Progenitor cell of endocrine pancreas (in vitro differentiated cells): Measurements from ENCODE around the gene NOC4L. TPM values are rescaled to one million over a fixed set of nuclear protein-coding genes. Genes with fewer than 3 reads are reported as not detected.

Source experiments
- DNase-seq: peaks from one replicate; pipeline ENCODE4 v3.0.0; 2021; ENCODE audit warnings: low spot score; ENCODE audit not compliant: unreplicated experiment
- H3K27ac Mint-ChIP-seq: 2 replicates; pipeline ENCODE4 v1.8.0; 2021; ENCODE audit warnings: mild to moderate bottlenecking, moderate library complexity, mixed read lengths
- H3K27me3 Mint-ChIP-seq: 2 replicates; pipeline ENCODE4 v1.8.0; 2021; ENCODE audit warnings: mixed read lengths
- H3K36me3 Mint-ChIP-seq: 2 replicates; pipeline ENCODE4 v1.8.0; 2022; ENCODE audit warnings: mixed read lengths; ENCODE audit not compliant: insufficient read depth
- H3K4me1 Mint-ChIP-seq: 2 replicates; pipeline ENCODE4 v1.8.0; 2021; ENCODE audit warnings: low read depth, mixed read lengths
- H3K4me3 Mint-ChIP-seq: 2 replicates; pipeline ENCODE4 v1.8.0; 2021; ENCODE audit warnings: low read depth, mild to moderate bottlenecking, moderate library complexity, mixed read lengths
- H3K9me3 Mint-ChIP-seq: 2 replicates; pipeline ENCODE4 v1.8.0; 2021; ENCODE audit warnings: low read depth, mixed read lengths
- CTCF ChIP-seq: fragments of 200-600 bp; sonication (generic); IDR thresholded peaks from one replicate; pipeline ENCODE4 v1.5.0; 2021; ENCODE audit warnings: antibody characterized with exemption, mild to moderate bottlenecking; ENCODE audit not compliant: unreplicated experiment
- total RNA-seq: library from RNA; stranded (reverse); gene quantifications from 2 replicates; pipeline ENCODE4 v1.2.1, GENCODE V29; 2021

NOC4L gene
- total RNA-seq, 1 donor from 2014 or later, result 27.0 TPM

- Mint-ChIP-seq H3K36me3 (peaks cover 52% of the 10 kb centered on the region), H3K27ac (no peak overlapping the region), H3K27me3 (no peaks in the 10 kb centered on the region), H3K4me1 (no peaks in the 10 kb centered on the region), H3K9me3 (peaks cover 9% of the 10 kb centered on the region), H3K4me3 (no peak overlapping the region)
- TF ChIP-seq CTCF, result no peak
- DNase-seq, result no peak
Observed at GRCh38 chr12:132124766-132125425, 19.4 kb upstream of the NOC4L start.

- Mint-ChIP-seq H3K36me3 (peaks cover 53% of the 10 kb centered on the region), H3K4me1 (no peaks in the 10 kb centered on the region)
Observed at GRCh38 chr12:132125736-132126135, 18.5 kb upstream of the NOC4L start.

GRCh38 chr12:132127041-132127440 lies 17.2 kb upstream of the NOC4L start:
- H3K27me3 Mint-ChIP-seq, result no peaks in the 10 kb centered on the region
- no peak overlapping the region for H3K4me3 Mint-ChIP-seq
- DNase-seq, result no peak
- TF ChIP-seq CTCF, result no peak
- peaks cover 9% of the 10 kb centered on the region for H3K9me3 Mint-ChIP-seq
- peaks cover 53% of the 10 kb centered on the region for H3K36me3 Mint-ChIP-seq
- H3K27ac Mint-ChIP-seq, result no peak overlapping the region
- no peaks in the 10 kb centered on the region for H3K4me1 Mint-ChIP-seq

More at GRCh38 chr12:132125736-132126135, 18.5 kb upstream of the NOC4L start:
- DNase-seq, result no peak
- no peaks in the 10 kb centered on the region for H3K27me3 Mint-ChIP-seq
- peaks cover 9% of the 10 kb centered on the region for H3K9me3 Mint-ChIP-seq
- no peak overlapping the region for H3K27ac Mint-ChIP-seq
- H3K4me3 Mint-ChIP-seq, result no peak overlapping the region
- no peak for TF ChIP-seq CTCF

GRCh38 chr12:132129007-132129406 lies 15.2 kb upstream of the NOC4L start:
- H3K36me3 Mint-ChIP-seq, result peaks cover 51% of the 10 kb centered on the region
- no peak for DNase-seq
- no peak overlapping the region for H3K4me3 Mint-ChIP-seq
- no peaks in the 10 kb centered on the region for H3K4me1 Mint-ChIP-seq
- peaks cover 9% of the 10 kb centered on the region for H3K9me3 Mint-ChIP-seq
- H3K27me3 Mint-ChIP-seq, result no peaks in the 10 kb centered on the region
- no peak overlapping the region for H3K27ac Mint-ChIP-seq
- no peak for TF ChIP-seq CTCF

- Mint-ChIP-seq H3K9me3 (peaks cover 9% of the 10 kb centered on the region), H3K27me3 (no peaks in the 10 kb centered on the region), H3K27ac (no peak overlapping the region), H3K4me1 (no peaks in the 10 kb centered on the region), H3K4me3 (no peak overlapping the region), H3K36me3 (peaks cover 39% of the 10 kb centered on the region)
- no peak for DNase-seq
- TF ChIP-seq CTCF, result no peak
Observed at GRCh38 chr12:132130690-132131089, 13.6 kb upstream of the NOC4L start.
